SU-DHL-6 (cell line): ENCODE data around the gene GATD1.

ENCODE experiments used
- CTCF ChIP-seq: fragments of 200-600 bp; sonication (generic); IDR thresholded peaks from one replicate; pipeline ENCODE4 v1.5.1; 2017; ENCODE audit warnings: antibody characterized with exemption, mild to moderate bottlenecking, low read length, moderate library complexity; ENCODE audit not compliant: insufficient read depth, poor library complexity, severe bottlenecking
- EZH2phosphoT487 ChIP-seq: fragments of 200-600 bp; sonication (generic), shearing (Covaris generic); conservative IDR thresholded peaks from 2 replicates; pipeline ENCODE4 v1.6.1; 2018; ENCODE audit warnings: mild to moderate bottlenecking, antibody characterized with exemption, low read length, moderate library complexity, mixed read lengths

GRCh38 chr11:719214-720016 lies 57.9 kb downstream of the GATD1 start:
- no peak for TF ChIP-seq CTCF
- TF ChIP-seq EZH2phosphoT487, result no peak
